Activated CD8-positive, alpha-beta T cell treated with anti-CD3 and anti-CD28 coated beads for 36 hours (primary cell): Measurements from ENCODE around the gene UNC5CL. TPM values are rescaled to one million over a fixed set of nuclear protein-coding genes. Genes with fewer than 3 reads are reported as not detected.

Source experiments
- ATAC-seq: fragments of 200-7000 bp; cut with Tn5 transposase; one replicate; pipeline ENCODE4 v1.10.0; 2021; ENCODE audit warnings: mild to moderate bottlenecking, moderate library complexity
- CTCF ChIA-PET: fragments of 350-600 bp; sonication (Branson Sonifier 250); formaldehyde crosslinking; loops from one replicate; lab custom pipeline; 2021; ENCODE audit warnings: antibody characterized with exemption; lab: Charles Lee
- POLR2A ChIA-PET: fragments of 350-600 bp; sonication (Branson Sonifier 250); formaldehyde crosslinking; loops from one replicate; lab custom pipeline; 2021; ENCODE audit warnings: antibody characterized with exemption; lab: Charles Lee
- DNase-seq: peaks from one replicate; pipeline ENCODE4 v3.0.0-alpha.2; 2020
- H3K27ac Mint-ChIP-seq: one replicate; pipeline ENCODE4 v1.8.0; 2021; ENCODE audit warnings: mild to moderate bottlenecking, mixed read lengths
- H3K27me3 Mint-ChIP-seq: one replicate; pipeline ENCODE4 v1.8.0; 2021; ENCODE audit warnings: mixed read lengths
- H3K36me3 Mint-ChIP-seq: one replicate; pipeline ENCODE4 v1.8.0; 2021; ENCODE audit warnings: low read depth, mixed read lengths
- H3K4me1 Mint-ChIP-seq: one replicate; pipeline ENCODE4 v1.8.0; 2021; ENCODE audit warnings: low read depth, mixed read lengths
- H3K4me3 Mint-ChIP-seq: one replicate; pipeline ENCODE4 v1.8.0; 2021; ENCODE audit warnings: mild to moderate bottlenecking, moderate library complexity, mixed read lengths
- H3K9me3 Mint-ChIP-seq: one replicate; pipeline ENCODE4 v1.8.0; 2021; ENCODE audit warnings: mixed read lengths
- intact Hi-C: fragments of 100-400 bp; cut with micrococcal nuclease; formaldehyde crosslinking; loops from one replicate; pipeline ENCODE4 v1.10.0; 2022
- total RNA-seq, 2 experiments: library from RNA; stranded (reverse); gene quantifications; one replicate each; pipeline ENCODE4 v1.2.3, GENCODE V29; 2021
- TF ChIP-seq, protein P1 (sequence below): fragments of 200-600 bp; IDR thresholded peaks from one replicate; pipeline ENCODE4 v1.8.0; 2022; ENCODE audit warnings: antibody characterized with exemption, mild to moderate bottlenecking

Gene UNC5CL
- total RNA-seq, 2 experiments from 2014 or later: 2.3 to 2.6 TPM

- H3K36me3 Mint-ChIP-seq: no peaks in the 10 kb centered on the region
- CTCF ChIA-PET: no interaction called here
- ATAC-seq (no peak), DNase-seq (no peak)
- POLR2A ChIA-PET: no interaction called here
- intact Hi-C loops: no loop called here
- no peaks in the 10 kb centered on the region for H3K27me3 Mint-ChIP-seq
- H3K4me1 Mint-ChIP-seq: peaks cover 9% of the 10 kb centered on the region
- H3K4me3 Mint-ChIP-seq: no peak overlapping the region
- no peaks in the 10 kb centered on the region for H3K9me3 Mint-ChIP-seq
- TF ChIP-seq, protein P1, sequence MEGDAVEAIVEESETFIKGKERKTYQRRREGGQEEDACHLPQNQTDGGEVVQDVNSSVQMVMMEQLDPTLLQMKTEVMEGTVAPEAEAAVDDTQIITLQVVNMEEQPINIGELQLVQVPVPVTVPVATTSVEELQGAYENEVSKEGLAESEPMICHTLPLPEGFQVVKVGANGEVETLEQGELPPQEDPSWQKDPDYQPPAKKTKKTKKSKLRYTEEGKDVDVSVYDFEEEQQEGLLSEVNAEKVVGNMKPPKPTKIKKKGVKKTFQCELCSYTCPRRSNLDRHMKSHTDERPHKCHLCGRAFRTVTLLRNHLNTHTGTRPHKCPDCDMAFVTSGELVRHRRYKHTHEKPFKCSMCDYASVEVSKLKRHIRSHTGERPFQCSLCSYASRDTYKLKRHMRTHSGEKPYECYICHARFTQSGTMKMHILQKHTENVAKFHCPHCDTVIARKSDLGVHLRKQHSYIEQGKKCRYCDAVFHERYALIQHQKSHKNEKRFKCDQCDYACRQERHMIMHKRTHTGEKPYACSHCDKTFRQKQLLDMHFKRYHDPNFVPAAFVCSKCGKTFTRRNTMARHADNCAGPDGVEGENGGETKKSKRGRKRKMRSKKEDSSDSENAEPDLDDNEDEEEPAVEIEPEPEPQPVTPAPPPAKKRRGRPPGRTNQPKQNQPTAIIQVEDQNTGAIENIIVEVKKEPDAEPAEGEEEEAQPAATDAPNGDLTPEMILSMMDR: no peak
- H3K27ac Mint-ChIP-seq: no peak overlapping the region
Measured at GRCh38 chr6:41032830-41033229, 6.2 kb downstream of the UNC5CL start.

DNA sequence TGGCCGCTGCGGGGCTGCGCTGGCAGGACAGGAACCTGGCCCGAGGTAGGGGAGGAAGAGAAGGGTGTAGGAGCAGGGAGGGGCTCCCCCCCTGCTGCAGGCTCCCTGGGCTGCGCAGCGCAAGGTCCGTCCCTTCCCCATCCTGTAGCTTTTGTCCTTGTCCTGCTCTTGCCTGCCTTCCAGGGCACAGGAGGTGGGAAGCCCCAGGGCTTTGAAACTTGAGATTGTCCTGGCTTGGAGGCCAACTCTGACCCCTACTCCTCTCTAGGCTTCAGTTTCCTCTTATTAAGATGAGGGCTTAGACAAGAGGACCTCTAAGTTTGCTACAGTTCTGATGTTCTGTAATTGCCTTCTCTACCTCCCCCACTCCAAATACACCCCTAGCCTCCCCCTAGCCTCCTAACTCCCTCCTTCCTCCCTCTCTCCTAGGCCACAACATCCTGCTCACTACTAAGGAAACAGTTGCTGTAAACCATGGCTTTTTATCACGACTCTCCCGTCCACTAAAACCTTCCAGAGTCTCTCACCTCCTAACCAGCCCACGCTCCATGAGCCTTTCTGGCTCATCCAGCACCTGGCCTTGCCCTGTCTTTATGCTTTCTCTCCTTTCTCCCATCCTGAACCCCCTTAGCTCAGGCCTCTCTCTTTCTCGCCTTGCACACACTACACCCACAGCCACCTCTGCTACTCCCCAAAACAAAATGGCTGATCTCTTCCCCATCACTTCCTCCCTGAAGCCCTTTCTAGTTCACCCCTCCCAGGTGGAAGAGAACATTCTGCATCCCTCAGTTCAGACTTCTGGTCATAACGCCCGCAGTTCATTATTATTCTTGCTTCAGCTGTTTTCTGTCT, 10.2 kb downstream of the UNC5CL start:
- ChIA-PET CTCF (interaction anchor here (0.7 to 5.8 kb wide), 34 partner anchors 8 to 700 kb away, joined by 3 to 48 read pairs (median 6); partner anchors contain the start of genes APOBEC2, NFYA, OARD1 and TSPO2), POLR2A (interaction anchor here (1.1 to 1.7 kb wide), 4 partner anchors 10 to 42 kb away, joined by 3 to 7 read pairs (median 4); no protein-coding TSS in a partner anchor)
- intact Hi-C loops: no loop called here
- H3K4me1 Mint-ChIP-seq: peaks cover 18% of the 10 kb centered on the region
- TF ChIP-seq, protein P1: no peak
- no peaks in the 10 kb centered on the region for H3K9me3 Mint-ChIP-seq
- DNase-seq (no peak), ATAC-seq (peak; percentile 53)
- H3K36me3 Mint-ChIP-seq: no peaks in the 10 kb centered on the region
- H3K4me3 Mint-ChIP-seq: peak overlapping the region; percentile 71
- peak overlapping the region; percentile 55 for H3K27ac Mint-ChIP-seq
- H3K27me3 Mint-ChIP-seq: no peaks in the 10 kb centered on the region

- peak overlapping the region; percentile 76 for H3K27ac Mint-ChIP-seq
- H3K27me3 Mint-ChIP-seq: no peaks in the 10 kb centered on the region
- CTCF ChIA-PET: interaction anchor here (0.7 to 5.8 kb wide), 37 partner anchors 9 to 699 kb away, joined by 3 to 48 read pairs (median 4); partner anchors contain the start of genes APOBEC2, NFYA, OARD1 and TSPO2
- no peaks in the 10 kb centered on the region for H3K9me3 Mint-ChIP-seq
- POLR2A ChIA-PET: interaction anchor here (1.1 to 1.7 kb wide), 3 partner anchors 9 to 43 kb away, joined by 3 to 7 read pairs (median 5); no protein-coding TSS in a partner anchor
- H3K4me1 Mint-ChIP-seq: peaks cover 18% of the 10 kb centered on the region
- H3K4me3 Mint-ChIP-seq: peak overlapping the region; percentile 71
- H3K36me3 Mint-ChIP-seq: no peaks in the 10 kb centered on the region
- TF ChIP-seq, protein P1: peak; percentile 100
- peak; percentile 81 for DNase-seq
- intact Hi-C loops: no loop called here
- ATAC-seq: peak; percentile 92
Measured at GRCh38 chr6:41027799-41028560, 11.0 kb downstream of the UNC5CL start.

GRCh38 chr6:41027241-41027640, 11.8 kb downstream of the UNC5CL start:
- peaks cover 18% of the 10 kb centered on the region for H3K4me1 Mint-ChIP-seq
- DNase-seq (no peak), ATAC-seq (no peak)
- peak overlapping the region; percentile 71 for H3K4me3 Mint-ChIP-seq
- TF ChIP-seq, protein P1: no peak
- peak overlapping the region; percentile 76 for H3K27ac Mint-ChIP-seq
- H3K36me3 Mint-ChIP-seq: no peaks in the 10 kb centered on the region
- intact Hi-C loops: no loop called here
- ChIA-PET POLR2A (interaction anchor here (1.6 kb wide), 1 partner anchor 8 kb away, joined by 7 read pairs; no protein-coding TSS in a partner anchor), CTCF (interaction anchor here (1.0 to 5.8 kb wide), 22 partner anchors 9 to 698 kb away, joined by 3 to 48 read pairs (median 8); partner anchors contain the start of genes APOBEC2, NFYA, OARD1 and TSPO2)
- no peaks in the 10 kb centered on the region for H3K27me3 Mint-ChIP-seq
- H3K9me3 Mint-ChIP-seq: no peaks in the 10 kb centered on the region
